ENCODE measurements around the gene PATL1. TPM values are rescaled to one million over a fixed set of nuclear protein-coding genes. Genes with fewer than 3 reads are reported as not detected.

Gene PATL1
- polyA plus RNA-seq, 1 donor (not counting 4 experiments of a cell fraction or from before 2014, with no cell fraction given): 31.1 TPM

DNA sequence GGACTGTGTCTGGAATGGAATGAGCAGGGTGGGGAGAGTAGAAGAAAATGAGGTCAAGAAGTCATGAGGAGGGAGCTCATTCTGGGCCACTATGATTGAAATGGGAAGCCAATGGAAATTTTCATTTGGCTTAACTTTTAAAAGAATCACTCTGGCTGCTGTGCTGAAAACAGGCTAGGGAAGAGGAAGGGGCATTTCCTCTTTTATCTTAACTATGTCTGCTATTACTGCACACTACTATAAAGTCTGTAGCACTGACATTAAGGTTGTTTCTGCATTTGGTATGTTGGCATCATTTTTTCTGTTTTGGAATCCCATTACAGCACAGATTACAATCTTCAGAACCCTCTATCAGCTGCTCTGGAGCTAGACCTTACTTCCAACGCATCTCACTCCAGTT lies 8.2 kb downstream of the PATL1 start:
- FAIRE-seq: no peak
- dilution Hi-C loops (cut with MboI; ENCODE audit: extremely low pct_ligation_motif_present, low sequenced_read_pairs): no loop called here
- H3K4me1 ChIP-seq (ENCODE audit: control insufficient read depth, extremely low read depth, insufficient read depth, low read length): no peaks in the 10 kb centered on the region
- no peaks in the 10 kb centered on the region for H3K27me3 ChIP-seq (ENCODE audit: control insufficient read depth, extremely low read depth, insufficient read depth, low read length)
- H3K36me3 ChIP-seq (ENCODE audit: control insufficient read depth in 2 of 2, extremely low read depth in 1 of 2, insufficient read depth in 2 of 2, low read length in 2 of 2): peaks cover 28 to 34% of the 10 kb centered on the region in 2 experiments
- H2AFZ ChIP-seq (ENCODE audit: control insufficient read depth, low read length): no peak overlapping the region
- peaks cover 49% of the 10 kb centered on the region for H3K79me2 ChIP-seq (ENCODE audit: control insufficient read depth, insufficient read depth, low read length)
- no peak overlapping the region for H3K4me2 ChIP-seq (ENCODE audit: control insufficient read depth, extremely low read depth, insufficient read depth, low read depth, low read length)
- H3K9me3 ChIP-seq (ENCODE audit: control insufficient read depth, low read depth, low read length): no peaks in the 10 kb centered on the region
- DNase-seq (ENCODE audit: low read depth, low spot score): no peak
- no peaks in the 10 kb centered on the region for H4K20me1 ChIP-seq (ENCODE audit: control insufficient read depth, extremely low read depth, insufficient read depth, low read length)
- no peak overlapping the region for H3K27ac ChIP-seq (ENCODE audit: control insufficient read depth, insufficient read depth, low read length)
- H3K9me1 ChIP-seq (ENCODE audit: control insufficient read depth, extremely low read depth, insufficient read depth, low read length): no peaks in the 10 kb centered on the region
- TF ChIP-seq, protein P1, sequence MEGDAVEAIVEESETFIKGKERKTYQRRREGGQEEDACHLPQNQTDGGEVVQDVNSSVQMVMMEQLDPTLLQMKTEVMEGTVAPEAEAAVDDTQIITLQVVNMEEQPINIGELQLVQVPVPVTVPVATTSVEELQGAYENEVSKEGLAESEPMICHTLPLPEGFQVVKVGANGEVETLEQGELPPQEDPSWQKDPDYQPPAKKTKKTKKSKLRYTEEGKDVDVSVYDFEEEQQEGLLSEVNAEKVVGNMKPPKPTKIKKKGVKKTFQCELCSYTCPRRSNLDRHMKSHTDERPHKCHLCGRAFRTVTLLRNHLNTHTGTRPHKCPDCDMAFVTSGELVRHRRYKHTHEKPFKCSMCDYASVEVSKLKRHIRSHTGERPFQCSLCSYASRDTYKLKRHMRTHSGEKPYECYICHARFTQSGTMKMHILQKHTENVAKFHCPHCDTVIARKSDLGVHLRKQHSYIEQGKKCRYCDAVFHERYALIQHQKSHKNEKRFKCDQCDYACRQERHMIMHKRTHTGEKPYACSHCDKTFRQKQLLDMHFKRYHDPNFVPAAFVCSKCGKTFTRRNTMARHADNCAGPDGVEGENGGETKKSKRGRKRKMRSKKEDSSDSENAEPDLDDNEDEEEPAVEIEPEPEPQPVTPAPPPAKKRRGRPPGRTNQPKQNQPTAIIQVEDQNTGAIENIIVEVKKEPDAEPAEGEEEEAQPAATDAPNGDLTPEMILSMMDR (optimal IDR thresholded peaks at IDR 0.05 in 1 of 3, IDR thresholded peaks at IDR 0.05 in 1 of 3, conservative IDR thresholded peaks at IDR 0.05 in 1 of 3; ENCODE audit: extremely low read depth in 1 of 3, insufficient read depth in 2 of 3, low read length in 3 of 3): no peak
- TF ChIP-seq EZH2 (IDR thresholded peaks at IDR 0.05; ENCODE audit: low read length): no peak
- no peak overlapping the region for H3K9ac ChIP-seq (ENCODE audit: control insufficient read depth, extremely low read depth, insufficient read depth, low read length)
- H3K4me3 ChIP-seq (ENCODE audit: control insufficient read depth in 2 of 3, extremely low read depth in 1 of 3, insufficient read depth in 2 of 3, low read depth in 1 of 3, low read length in 3 of 3): no peak overlapping the region

DNA sequence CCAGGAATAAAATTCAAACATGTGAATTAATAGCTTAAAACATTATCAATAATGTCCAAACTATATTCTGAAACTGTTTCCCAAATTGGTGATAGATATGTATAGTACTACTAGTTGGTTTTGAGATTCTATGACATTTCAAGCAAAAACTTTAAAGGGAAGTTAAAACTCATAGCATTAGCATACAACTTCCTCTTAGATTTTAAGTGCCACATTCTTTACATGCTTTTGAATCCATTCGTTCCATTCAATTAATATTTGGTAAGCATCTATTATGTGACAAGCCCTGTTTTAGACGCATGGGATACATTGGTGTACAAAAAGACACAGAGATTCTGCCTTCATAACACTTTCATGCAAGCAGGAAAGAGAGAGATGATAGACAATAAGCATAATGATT lies 8.9 kb downstream of the PATL1 start:
- no peak for TF ChIP-seq EZH2 (IDR thresholded peaks at IDR 0.05; ENCODE audit: low read length)
- TF ChIP-seq, protein P1 (optimal IDR thresholded peaks at IDR 0.05 in 1 of 3, IDR thresholded peaks at IDR 0.05 in 1 of 3, conservative IDR thresholded peaks at IDR 0.05 in 1 of 3; ENCODE audit: extremely low read depth in 1 of 3, insufficient read depth in 2 of 3, low read length in 3 of 3): no peak
- dilution Hi-C loops (cut with MboI; ENCODE audit: extremely low pct_ligation_motif_present, low sequenced_read_pairs): no loop called here
- no peaks in the 10 kb centered on the region for H3K9me1 ChIP-seq (ENCODE audit: control insufficient read depth, extremely low read depth, insufficient read depth, low read length)
- H3K4me3 ChIP-seq (ENCODE audit: control insufficient read depth in 2 of 3, extremely low read depth in 1 of 3, insufficient read depth in 2 of 3, low read depth in 1 of 3, low read length in 3 of 3): no peak overlapping the region
- no peak overlapping the region for H3K27ac ChIP-seq (ENCODE audit: control insufficient read depth, insufficient read depth, low read length)
- no peaks in the 10 kb centered on the region for H3K4me1 ChIP-seq (ENCODE audit: control insufficient read depth, extremely low read depth, insufficient read depth, low read length)
- no peak overlapping the region for H3K9ac ChIP-seq (ENCODE audit: control insufficient read depth, extremely low read depth, insufficient read depth, low read length)
- H3K9me3 ChIP-seq (ENCODE audit: control insufficient read depth, low read depth, low read length): no peaks in the 10 kb centered on the region
- H3K36me3 ChIP-seq (ENCODE audit: control insufficient read depth in 2 of 2, extremely low read depth in 1 of 2, insufficient read depth in 2 of 2, low read length in 2 of 2): peaks cover 25 to 38% of the 10 kb centered on the region in 2 experiments
- H3K4me2 ChIP-seq (ENCODE audit: control insufficient read depth, extremely low read depth, insufficient read depth, low read depth, low read length): no peak overlapping the region
- DNase-seq (ENCODE audit: low read depth, low spot score) (no peak), FAIRE-seq (no peak)
- H3K79me2 ChIP-seq (ENCODE audit: control insufficient read depth, insufficient read depth, low read length): peaks cover 43% of the 10 kb centered on the region
- no peak overlapping the region for H2AFZ ChIP-seq (ENCODE audit: control insufficient read depth, low read length)
- H4K20me1 ChIP-seq (ENCODE audit: control insufficient read depth, extremely low read depth, insufficient read depth, low read length): no peaks in the 10 kb centered on the region
- H3K27me3 ChIP-seq (ENCODE audit: control insufficient read depth, extremely low read depth, insufficient read depth, low read length): no peaks in the 10 kb centered on the region
